Nucleus accumbens (tissue), 56 donors: ENCODE measurements around the gene TCF15.
"Not testable (repeated sequence)": the region's sequence is repeated elsewhere in the genome, so short reads cannot be mapped to it uniquely, and the experiment has no call there.

ENCODE experiments used
- DNase-seq, 56 donors: peaks; one replicate each; lab custom pipeline; 2025; lab: John Stamatoyannopoulos, UW

Gene TCF15

GRCh38 chr20:588476-588875 is 21.6 kb downstream of the TCF15 start:
- DNase-seq = no peak

- DNase-seq = no peak
These were observed 25.2 kb downstream of the TCF15 start for GRCh38 chr20:584971-585301.

GRCh38 chr20:584161-584970 is 25.7 kb downstream of the TCF15 start:
- peak in 9 of 56 donors; percentile 1 to 13 (median 7) for DNase-seq

- DNase-seq = no peak
These were observed 27.9 kb downstream of the TCF15 start for GRCh38 chr20:582204-582603.

GRCh38 chr20:578940-579690 is 31.0 kb downstream of the TCF15 start:
- DNase-seq = not testable (repeated sequence)

GRCh38 chr20:577167-577791 is 32.8 kb downstream of the TCF15 start:
- DNase-seq = no peak

- DNase-seq = no peak
These were observed 34.0 kb downstream of the TCF15 start for GRCh38 chr20:576156-576555.

- no peak for DNase-seq
These were observed 34.9 kb downstream of the TCF15 start for GRCh38 chr20:575230-575629.

- no peak for DNase-seq
These were observed 35.7 kb downstream of the TCF15 start for GRCh38 chr20:574297-574942.

- DNase-seq = no peak
These were observed 36.5 kb downstream of the TCF15 start for GRCh38 chr20:573414-574296.

GRCh38 chr20:572727-573126 is 37.4 kb downstream of the TCF15 start:
- no peak for DNase-seq

GRCh38 chr20:571754-572441 is 38.2 kb downstream of the TCF15 start:
- no peak for DNase-seq

- no peak for DNase-seq
These were observed 41.3 kb downstream of the TCF15 start for GRCh38 chr20:568673-569415.

GRCh38 chr20:568097-568652 is 41.9 kb downstream of the TCF15 start:
- no peak for DNase-seq

GRCh38 chr20:564192-564591 is 45.9 kb downstream of the TCF15 start:
- DNase-seq = no peak

- no peak for DNase-seq
These were observed 46.9 kb downstream of the TCF15 start for GRCh38 chr20:563187-563586.

- DNase-seq = no peak
These were observed 47.7 kb downstream of the TCF15 start for GRCh38 chr20:562232-562897.
